Fibroblast of skin of left quadriceps (primary cell): Measurements from ENCODE around the gene SCN2A.

Experiments
- DNase-seq, 2 experiments: peaks; one replicate each; pipeline ENCODE4 v3.0.0-alpha.2; 2013; ENCODE audit warnings: low read depth in 2 of 2

The SCN2A gene

DNA sequence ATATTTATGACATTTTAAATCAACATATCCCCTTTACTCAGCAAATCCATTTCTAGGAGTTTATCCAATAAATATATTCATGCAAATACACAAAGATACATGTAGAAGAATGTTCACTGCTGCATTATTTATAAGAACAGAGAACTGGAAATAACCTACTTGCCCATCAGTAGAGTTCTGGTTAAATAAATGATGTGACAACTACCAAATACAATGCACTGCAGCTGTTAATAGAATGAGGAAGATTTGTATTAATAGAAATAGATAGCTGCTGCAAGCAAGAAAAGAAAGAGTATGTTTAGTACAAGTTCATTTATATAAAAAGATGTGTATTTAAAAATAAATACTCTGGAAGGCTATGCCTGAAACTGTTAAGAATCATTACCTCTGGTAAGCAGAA, 181.0 kb downstream of the SCN2A start:
- no peak for DNase-seq

DNA sequence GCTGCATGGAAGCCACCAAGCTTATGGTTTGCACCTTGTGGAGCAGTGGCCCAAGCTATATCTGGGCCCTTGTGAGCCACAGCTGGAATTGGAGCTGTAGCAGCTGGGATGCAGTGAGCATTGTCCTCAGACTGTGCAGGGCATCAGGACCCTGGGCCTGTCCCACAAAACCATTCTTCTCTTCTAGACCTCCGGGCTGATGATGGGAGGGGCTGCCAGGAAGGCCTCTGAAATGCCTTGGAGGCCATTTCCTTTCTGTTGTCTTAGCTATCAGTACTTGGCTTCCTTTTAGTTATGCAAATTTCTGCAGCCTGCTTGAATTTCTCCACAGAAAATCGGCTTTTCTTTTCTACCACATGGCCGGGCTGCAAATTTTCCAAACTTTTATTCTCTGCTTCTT, 183.9 kb downstream of the SCN2A start:
- no peak for DNase-seq

DNA sequence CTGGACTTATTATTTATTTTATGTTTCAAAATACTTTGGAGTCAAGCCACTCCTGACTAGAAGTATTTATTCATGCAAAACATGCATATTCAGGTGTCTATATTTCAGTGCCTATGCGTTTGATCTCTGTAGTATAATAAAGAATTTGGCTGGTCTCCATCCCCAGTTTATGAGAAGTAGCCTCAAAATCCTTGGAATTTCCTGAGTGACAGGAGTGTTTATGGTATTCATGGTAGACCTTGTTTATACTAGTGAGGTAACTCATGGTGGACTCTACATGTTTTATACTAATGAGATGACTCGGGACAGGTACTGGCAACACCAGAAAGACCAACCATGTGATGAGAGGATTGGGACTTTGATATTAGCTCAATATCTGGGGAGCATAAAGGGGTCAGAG, 186.3 kb downstream of the SCN2A start:
- no peak for DNase-seq

DNA sequence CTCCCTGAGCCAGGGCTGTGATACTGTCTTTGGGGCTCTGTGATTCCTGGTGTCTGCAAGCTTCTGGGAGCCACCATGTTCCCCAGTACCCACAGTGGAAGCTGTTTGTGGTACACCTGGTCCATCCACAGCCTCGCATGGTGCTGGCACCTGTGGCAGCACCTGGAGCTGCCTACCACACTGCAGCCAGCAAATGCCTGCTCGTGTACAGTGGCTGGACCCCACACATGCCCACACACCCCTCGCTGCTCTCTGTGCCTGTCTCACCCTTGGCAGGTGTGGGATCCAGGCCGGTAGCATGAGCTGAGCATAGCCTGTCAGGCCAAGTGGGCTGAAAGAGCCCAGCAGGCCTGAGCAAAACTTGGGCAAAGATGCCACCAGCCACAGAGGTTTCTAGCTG, 188.5 kb downstream of the SCN2A start:
- no peak for DNase-seq

- no peak for DNase-seq
Measured at GRCh38 chr2:165428926-165429325, 189.7 kb downstream of the SCN2A start.

GRCh38 chr2:165431014-165431413, 191.8 kb downstream of the SCN2A start:
- no peak for DNase-seq

- DNase-seq, result no peak
Measured at GRCh38 chr2:165432234-165432966, 193.2 kb downstream of the SCN2A start.

DNA sequence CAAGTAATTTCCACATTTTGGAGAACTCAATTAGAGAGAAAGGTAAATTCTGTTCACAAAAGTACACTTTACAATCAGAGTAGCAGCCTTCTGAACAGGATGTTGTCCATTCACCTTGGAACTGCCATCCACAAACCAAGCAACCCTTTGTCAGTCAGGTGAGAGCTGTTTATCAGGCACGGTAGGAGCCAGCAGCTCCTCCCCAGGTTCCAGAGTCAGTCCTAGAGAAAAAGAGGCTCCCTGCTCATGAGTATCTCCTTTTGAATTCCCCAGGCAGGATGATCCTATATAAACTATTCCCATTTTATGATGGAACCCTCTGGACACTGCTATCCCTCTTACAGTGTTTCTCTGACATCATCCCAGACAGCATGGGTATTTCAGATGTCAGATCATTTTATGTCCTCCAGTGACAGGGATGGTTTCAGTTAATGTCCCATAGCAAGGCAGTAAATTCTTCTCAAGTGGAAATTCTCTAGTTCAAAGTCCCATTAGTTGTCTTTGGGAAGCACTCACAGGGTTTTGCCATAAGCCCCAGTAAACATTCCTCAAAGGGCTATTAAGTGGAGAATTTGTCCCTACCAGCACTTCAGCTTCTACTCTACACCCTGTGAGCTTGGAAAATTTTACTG, 195.8 kb downstream of the SCN2A start:
- DNase-seq, result no peak

DNA sequence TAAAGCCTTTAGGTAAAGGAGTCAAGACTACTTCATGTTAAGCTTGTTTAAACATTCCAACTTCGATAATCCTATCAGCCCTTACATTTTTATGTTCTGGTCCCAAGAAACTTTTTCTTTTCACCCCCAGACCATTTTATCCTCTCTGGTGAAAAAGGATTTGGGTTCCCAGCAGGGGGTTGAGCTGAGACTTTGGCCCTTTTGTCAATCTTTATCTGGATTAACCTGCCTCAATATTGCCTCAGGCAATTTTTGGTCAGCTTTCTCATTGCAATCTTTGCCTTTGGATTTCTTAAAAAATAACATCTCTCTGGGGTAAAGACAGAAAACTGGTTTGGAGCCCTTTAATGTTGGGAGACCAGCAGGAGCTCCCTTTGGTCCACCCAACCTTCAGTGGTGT, 196.4 kb downstream of the SCN2A start:
- no peak for DNase-seq

GRCh38 chr2:165436559-165436958, 197.3 kb downstream of the SCN2A start:
- no peak for DNase-seq

- peak; percentile 65 to 71 for DNase-seq
Measured at GRCh38 chr2:165440367-165440766, 201.2 kb downstream of the SCN2A start.
